ENCODE results near the gene CDH13. TPM values are rescaled to one million over a fixed set of nuclear protein-coding genes. Genes with fewer than 3 reads are reported as not detected.

The CDH13 gene
- total and polyA plus RNA-seq, 9 of the 15 experiments (the other 6 are each of a cell fraction or from before 2014, with no cell fraction given), result 0.03 TPM; not detected in 8

DNA sequence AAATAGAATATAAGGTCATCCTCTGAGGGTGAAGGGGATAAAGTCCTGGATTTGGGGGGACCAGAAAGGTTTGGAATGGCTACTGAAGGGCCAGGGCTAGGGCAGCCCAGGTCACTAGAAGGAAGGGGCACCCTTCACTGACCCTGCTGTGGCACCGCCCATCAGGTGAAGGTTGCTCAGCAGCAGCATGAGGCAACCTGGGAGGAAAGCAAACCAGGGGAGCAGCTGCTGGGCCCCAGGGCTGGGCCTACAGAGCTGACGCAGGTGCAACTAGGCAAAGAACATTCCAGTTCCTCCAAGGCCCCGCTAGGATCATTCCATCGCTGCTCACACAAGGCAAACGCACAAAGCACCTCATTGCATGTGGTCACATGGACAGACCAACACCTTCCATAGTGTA is 1177.6 kb downstream of the CDH13 start:
- Histone ChIP-seq H3K27ac (ENCODE audit: extremely low read depth, low read depth, low read length) (no peak overlapping the region), H3K9me3 (replicated peaks; ENCODE audit: control insufficient read depth, insufficient read depth, low read depth, low read length) (no peaks in the 10 kb centered on the region), H3K9me1 (ENCODE audit: control insufficient read depth, insufficient read depth, low read length) (peaks cover 3% of the 10 kb centered on the region), H3K4me1 (replicated peaks in 1 of 2; ENCODE audit: control insufficient read depth in 2 of 2, insufficient read depth in 2 of 2, low read length in 2 of 2) (peaks cover 4 to 9% of the 10 kb centered on the region in 2 experiments; a peak in 4 of 5 replicates), H4K20me1 (replicated peaks; ENCODE audit: control insufficient read depth, insufficient read depth, low read length) (peaks cover 6% of the 10 kb centered on the region; the same call in 1 of the 2 replicates), H2AFZ (ENCODE audit: low read depth, low read length) (no peak overlapping the region), H3K9ac (ENCODE audit: insufficient read depth in 1 of 2, low read depth in 2 of 2, low read length in 2 of 2) (no peak overlapping the region), H3K79me2 (ENCODE audit: control insufficient read depth, insufficient read depth, low read length) (peaks cover 16% of the 10 kb centered on the region), H3K27me3 (ENCODE audit: control insufficient read depth in 2 of 2, insufficient read depth in 2 of 2, low read length in 2 of 2) (peaks cover 20 to 30% of the 10 kb centered on the region in 2 experiments), H3K4me2 (ENCODE audit: insufficient read depth, low read length) (no peak overlapping the region), H3K36me3 (ENCODE audit: control insufficient read depth, insufficient read depth, low read length) (peaks cover 6% of the 10 kb centered on the region; the same call in 2 of the 3 replicates), H3K4me3 (no peak overlapping the region)
- intact Hi-C loops (cut with micrococcal nuclease) (no loop called here), in situ Hi-C loops (cut with MboI) (no loop called here)
- FAIRE-seq (no peak), DNase-seq (ENCODE audit: extremely low read depth in 1 of 4, low spot score in 3 of 4) (no peak), ATAC-seq (no peak)
- TF ChIP-seq FOXK2 (conservative IDR thresholded peaks at IDR 0.05 in 1 of 2, IDR thresholded peaks at IDR 0.05 in 1 of 2; ENCODE audit: low read depth in 2 of 2) (no peak), ZNF696 (CRISPR knock-in tag; conservative IDR thresholded peaks at IDR 0.05) (no peak), HSF4 (CRISPR knock-in tag; IDR thresholded peaks at IDR 0.05; ENCODE audit: borderline replicate concordance) (no peak), ZNF146 (CRISPR knock-in tag; IDR thresholded peaks at IDR 0.05; ENCODE audit: unreplicated experiment) (no peak), PHF20 (IDR thresholded peaks at IDR 0.05; ENCODE audit: partially characterized antibody) (no peak)
- TF ChIP-seq, protein P1, sequence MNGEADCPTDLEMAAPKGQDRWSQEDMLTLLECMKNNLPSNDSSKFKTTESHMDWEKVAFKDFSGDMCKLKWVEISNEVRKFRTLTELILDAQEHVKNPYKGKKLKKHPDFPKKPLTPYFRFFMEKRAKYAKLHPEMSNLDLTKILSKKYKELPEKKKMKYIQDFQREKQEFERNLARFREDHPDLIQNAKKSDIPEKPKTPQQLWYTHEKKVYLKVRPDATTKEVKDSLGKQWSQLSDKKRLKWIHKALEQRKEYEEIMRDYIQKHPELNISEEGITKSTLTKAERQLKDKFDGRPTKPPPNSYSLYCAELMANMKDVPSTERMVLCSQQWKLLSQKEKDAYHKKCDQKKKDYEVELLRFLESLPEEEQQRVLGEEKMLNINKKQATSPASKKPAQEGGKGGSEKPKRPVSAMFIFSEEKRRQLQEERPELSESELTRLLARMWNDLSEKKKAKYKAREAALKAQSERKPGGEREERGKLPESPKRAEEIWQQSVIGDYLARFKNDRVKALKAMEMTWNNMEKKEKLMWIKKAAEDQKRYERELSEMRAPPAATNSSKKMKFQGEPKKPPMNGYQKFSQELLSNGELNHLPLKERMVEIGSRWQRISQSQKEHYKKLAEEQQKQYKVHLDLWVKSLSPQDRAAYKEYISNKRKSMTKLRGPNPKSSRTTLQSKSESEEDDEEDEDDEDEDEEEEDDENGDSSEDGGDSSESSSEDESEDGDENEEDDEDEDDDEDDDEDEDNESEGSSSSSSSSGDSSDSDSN (IDR thresholded peaks at IDR 0.05; ENCODE audit: borderline replicate concordance in 1 of 2, low read depth in 2 of 2, low read length in 2 of 2), result no peak
- TF ChIP-seq, protein P2, sequence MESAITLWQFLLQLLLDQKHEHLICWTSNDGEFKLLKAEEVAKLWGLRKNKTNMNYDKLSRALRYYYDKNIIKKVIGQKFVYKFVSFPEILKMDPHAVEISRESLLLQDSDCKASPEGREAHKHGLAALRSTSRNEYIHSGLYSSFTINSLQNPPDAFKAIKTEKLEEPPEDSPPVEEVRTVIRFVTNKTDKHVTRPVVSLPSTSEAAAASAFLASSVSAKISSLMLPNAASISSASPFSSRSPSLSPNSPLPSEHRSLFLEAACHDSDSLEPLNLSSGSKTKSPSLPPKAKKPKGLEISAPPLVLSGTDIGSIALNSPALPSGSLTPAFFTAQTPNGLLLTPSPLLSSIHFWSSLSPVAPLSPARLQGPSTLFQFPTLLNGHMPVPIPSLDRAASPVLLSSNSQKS (CRISPR knock-in tag; IDR thresholded peaks at IDR 0.05), result no peak
- ChIA-PET POLR2A (interaction anchor here (0.7 to 1.7 kb wide), 2 partner anchors 10 to 127 kb away, joined by 4 read pairs; no protein-coding TSS in a partner anchor), CTCF (ENCODE audit: low intra/inter-chr PET ratio) (no interaction called here)
- no TSS peak for BruUV-seq (replicated peaks)
- WGBS (ENCODE audit: insufficient coverage, low coverage, missing lambda C conversion rate), result 7% methylated on average over 5 of the region's 5 CpGs

Data from K562 (cell line).